Upper lobe of left lung (tissue), 4 donors: ENCODE results near the gene PTPRA.

Experiments
- POLR2A ChIP-seq, 4 donors: fragments of 450-650 bp; IDR thresholded peaks; one replicate each; pipeline ENCODE4 v1.5.1; 2016 to 2017; ENCODE audit warnings: antibody characterized with exemption in 4 of 4, mild to moderate bottlenecking in 2 of 4
- POLR2AphosphoS5 ChIP-seq, 2 donors: sonication (generic); formaldehyde crosslinking; IDR thresholded peaks; one replicate each; pipeline ENCODE4 v1.5.1; 2017; ENCODE audit warnings: antibody characterized with exemption in 2 of 2
- TF ChIP-seq, protein P1 (sequence below), 6 experiments: fragments of 450-650 bp in 4 of 6; fragments of 200-600 bp in 2 of 6; sonication (generic) in 2 of 6; IDR thresholded peaks; one replicate each; pipeline ENCODE4 v1.5.1; 2016 to 2019; ENCODE audit warnings: antibody characterized with exemption in 6 of 6

DNA sequence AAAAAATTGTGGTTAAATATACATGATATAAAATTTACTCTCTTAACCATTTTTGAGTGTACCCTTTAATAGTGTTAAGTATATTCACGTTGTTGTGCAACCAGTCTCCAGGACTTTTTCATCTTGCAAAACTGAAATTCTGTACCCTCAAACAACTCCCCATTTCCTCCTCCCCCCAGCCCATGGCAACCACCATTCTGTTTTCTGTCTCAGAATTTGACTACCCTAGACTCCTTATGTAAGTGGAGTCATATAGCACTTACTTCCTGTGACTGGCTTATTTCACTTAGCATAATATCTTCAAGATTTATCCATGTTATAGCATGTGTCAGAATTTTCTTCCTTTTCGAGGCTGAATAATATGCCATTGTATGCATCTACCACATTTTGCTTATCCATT lies 27.7 kb upstream of the PTPRA start:
- TF ChIP-seq, protein P1, sequence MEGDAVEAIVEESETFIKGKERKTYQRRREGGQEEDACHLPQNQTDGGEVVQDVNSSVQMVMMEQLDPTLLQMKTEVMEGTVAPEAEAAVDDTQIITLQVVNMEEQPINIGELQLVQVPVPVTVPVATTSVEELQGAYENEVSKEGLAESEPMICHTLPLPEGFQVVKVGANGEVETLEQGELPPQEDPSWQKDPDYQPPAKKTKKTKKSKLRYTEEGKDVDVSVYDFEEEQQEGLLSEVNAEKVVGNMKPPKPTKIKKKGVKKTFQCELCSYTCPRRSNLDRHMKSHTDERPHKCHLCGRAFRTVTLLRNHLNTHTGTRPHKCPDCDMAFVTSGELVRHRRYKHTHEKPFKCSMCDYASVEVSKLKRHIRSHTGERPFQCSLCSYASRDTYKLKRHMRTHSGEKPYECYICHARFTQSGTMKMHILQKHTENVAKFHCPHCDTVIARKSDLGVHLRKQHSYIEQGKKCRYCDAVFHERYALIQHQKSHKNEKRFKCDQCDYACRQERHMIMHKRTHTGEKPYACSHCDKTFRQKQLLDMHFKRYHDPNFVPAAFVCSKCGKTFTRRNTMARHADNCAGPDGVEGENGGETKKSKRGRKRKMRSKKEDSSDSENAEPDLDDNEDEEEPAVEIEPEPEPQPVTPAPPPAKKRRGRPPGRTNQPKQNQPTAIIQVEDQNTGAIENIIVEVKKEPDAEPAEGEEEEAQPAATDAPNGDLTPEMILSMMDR (IDR thresholded peaks at IDR 0.05) = no peak
- no peak for TF ChIP-seq POLR2A (IDR thresholded peaks at IDR 0.05)
- no peak for TF ChIP-seq POLR2AphosphoS5 (IDR thresholded peaks at IDR 0.05)
